ENCODE results near the gene KLF9.

DNA sequence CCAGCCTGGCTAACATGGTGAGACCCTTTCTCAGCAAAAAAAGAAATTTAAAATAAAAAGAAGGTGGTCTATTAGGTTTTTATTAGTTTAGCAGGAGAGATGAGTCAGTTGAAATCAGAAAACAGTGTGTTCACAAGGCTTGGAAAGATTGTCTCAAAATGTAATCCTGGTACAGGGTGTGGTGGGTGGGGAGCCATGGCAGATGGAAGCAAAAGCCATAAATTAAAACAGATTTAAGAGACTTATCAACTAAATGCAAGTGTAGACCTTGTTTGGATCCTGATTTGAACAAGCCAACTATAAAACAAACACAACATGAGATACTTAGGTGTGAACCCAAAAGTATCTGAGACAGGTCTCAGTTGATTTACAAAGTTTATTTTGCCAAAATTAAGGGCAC is 42.8 kb upstream of the KLF9 start:
- TF ChIP-seq, protein P1, sequence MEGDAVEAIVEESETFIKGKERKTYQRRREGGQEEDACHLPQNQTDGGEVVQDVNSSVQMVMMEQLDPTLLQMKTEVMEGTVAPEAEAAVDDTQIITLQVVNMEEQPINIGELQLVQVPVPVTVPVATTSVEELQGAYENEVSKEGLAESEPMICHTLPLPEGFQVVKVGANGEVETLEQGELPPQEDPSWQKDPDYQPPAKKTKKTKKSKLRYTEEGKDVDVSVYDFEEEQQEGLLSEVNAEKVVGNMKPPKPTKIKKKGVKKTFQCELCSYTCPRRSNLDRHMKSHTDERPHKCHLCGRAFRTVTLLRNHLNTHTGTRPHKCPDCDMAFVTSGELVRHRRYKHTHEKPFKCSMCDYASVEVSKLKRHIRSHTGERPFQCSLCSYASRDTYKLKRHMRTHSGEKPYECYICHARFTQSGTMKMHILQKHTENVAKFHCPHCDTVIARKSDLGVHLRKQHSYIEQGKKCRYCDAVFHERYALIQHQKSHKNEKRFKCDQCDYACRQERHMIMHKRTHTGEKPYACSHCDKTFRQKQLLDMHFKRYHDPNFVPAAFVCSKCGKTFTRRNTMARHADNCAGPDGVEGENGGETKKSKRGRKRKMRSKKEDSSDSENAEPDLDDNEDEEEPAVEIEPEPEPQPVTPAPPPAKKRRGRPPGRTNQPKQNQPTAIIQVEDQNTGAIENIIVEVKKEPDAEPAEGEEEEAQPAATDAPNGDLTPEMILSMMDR (conservative IDR thresholded peaks at IDR 0.05), result no peak
- TF ChIP-seq ZFX (IDR thresholded peaks at IDR 0.05), result no peak
